ENCODE data around the gene GFOD2. TPM values are rescaled to one million over a fixed set of nuclear protein-coding genes. Genes with fewer than 3 reads are reported as not detected.
A peak's percentile ranks its signal among the peaks of the same experiment; 100 is the strongest.

The GFOD2 gene
- total RNA-seq, 1 experiment from 2014 or later: 13.4 TPM

- H3K27me3 Mint-ChIP-seq (ENCODE audit: insufficient read depth, unreplicated experiment): no peaks in the 10 kb centered on the region
- H3K36me3 Mint-ChIP-seq (ENCODE audit: insufficient read depth, unreplicated experiment): peaks cover 37% of the 10 kb centered on the region
- ChIA-PET POLR2A (interaction anchor here (0.6 to 2.0 kb wide), 6 partner anchors 12 to 1450 kb away, joined by 4 to 19 read pairs (median 8); partner anchors contain the start of genes ATP6V0D1, CTCF, GFOD2 and RANBP10), CTCF (interaction anchor here (0.7 to 3.5 kb wide), 6 partner anchors 17 to 643 kb away, joined by 3 to 38 read pairs (median 8); partner anchors contain the start of genes ATP6V0D1 and CARMIL2)
- peak overlapping the region; percentile 96 for H3K27ac Mint-ChIP-seq (ENCODE audit: unreplicated experiment)
- no TSS peak for BruUV-seq (replicated peaks)
- no peaks in the 10 kb centered on the region for H3K36me3 ChIP-seq (ENCODE audit: control insufficient read depth, insufficient read depth, low read length)
- TF ChIP-seq CTCF (IDR thresholded peaks at IDR 0.05; ENCODE audit: insufficient read depth in 1 of 2, low read depth in 1 of 2, low read length in 1 of 2, severe bottlenecking in 1 of 2, unreplicated experiment in 1 of 2): no peak
- H3K4me3 Mint-ChIP-seq (ENCODE audit: unreplicated experiment): peak overlapping the region; percentile 96
- H3K4me1 Mint-ChIP-seq (ENCODE audit: low read depth, unreplicated experiment): no peaks in the 10 kb centered on the region
- H3K9me3 ChIP-seq: no peaks in the 10 kb centered on the region
- no peaks in the 10 kb centered on the region for H3K9me3 Mint-ChIP-seq (ENCODE audit: unreplicated experiment)
- DNase-seq: peak; percentile 65 to 69
- peaks cover 17% of the 10 kb centered on the region for H3K4me1 ChIP-seq
- no peaks in the 10 kb centered on the region for H3K27me3 ChIP-seq (replicated peaks; ENCODE audit: control insufficient read depth, insufficient read depth, low read length)
- intact Hi-C loops (cut with micrococcal nuclease; ENCODE audit: unreplicated experiment): no loop called here
- peak overlapping the region; percentile 41 for H3K4me3 ChIP-seq (ENCODE audit: low read depth, low read length)
These were observed 57.9 kb downstream of the GFOD2 start for GRCh38 chr16:67661101-67661761.

DNA sequence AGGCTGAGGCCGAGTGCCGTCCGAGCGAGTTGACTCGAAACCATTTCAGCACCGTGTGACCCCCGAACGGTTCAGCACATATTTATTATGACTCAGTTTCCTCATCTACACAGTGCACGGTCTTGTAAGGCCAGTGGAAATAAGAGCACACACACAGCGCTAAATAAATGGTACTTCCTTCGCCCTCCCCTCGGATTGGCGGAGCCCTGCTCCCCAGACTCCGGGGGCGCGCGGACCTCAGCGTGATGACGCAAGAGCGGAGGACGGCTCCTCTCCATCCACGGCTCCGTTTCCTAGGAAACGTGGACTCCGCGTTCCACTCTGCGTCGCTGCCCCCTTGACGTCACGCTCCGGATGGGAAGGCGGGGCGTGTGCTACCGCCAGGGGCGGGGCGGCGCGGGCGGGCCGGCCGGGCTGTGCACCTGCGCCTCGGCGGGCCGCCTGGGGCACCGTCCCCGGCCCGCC lies 58.5 kb downstream of the GFOD2 start, which contains the start of gene PARD6A:
PARD6A (plus strand) TSS at position 397 of the 465 bp plus-strand sequence. CDS start 79 bp downstream, outside the sequence.
- TF ChIP-seq CTCF (IDR thresholded peaks at IDR 0.05; ENCODE audit: insufficient read depth in 1 of 2, low read depth in 1 of 2, low read length in 1 of 2, severe bottlenecking in 1 of 2, unreplicated experiment in 1 of 2): no peak
- Histone ChIP-seq H3K9me3 (no peaks in the 10 kb centered on the region), H3K4me1 (peaks cover 12% of the 10 kb centered on the region), H3K27me3 (replicated peaks; ENCODE audit: control insufficient read depth, insufficient read depth, low read length) (no peaks in the 10 kb centered on the region), H3K4me3 (ENCODE audit: low read depth, low read length) (peak within 1 kb of the TSS; percentile 52), H3K36me3 (ENCODE audit: control insufficient read depth, insufficient read depth, low read length) (no peaks in the 10 kb centered on the region)
- peaks cover 40% of the 10 kb centered on the region for H3K36me3 Mint-ChIP-seq (ENCODE audit: insufficient read depth, unreplicated experiment)
- H3K4me1 Mint-ChIP-seq (ENCODE audit: low read depth, unreplicated experiment): no peaks in the 10 kb centered on the region
- peak; percentile 96 to 97 for DNase-seq
- ChIA-PET CTCF (interaction anchor here (0.6 to 3.5 kb wide), 18 partner anchors 11 to 642 kb away, joined by 3 to 38 read pairs (median 5); partner anchors contain the start of genes ATP6V0D1, CARMIL2, GFOD2 and RANBP10), POLR2A (interaction anchor here (0.6 to 2.0 kb wide), 11 partner anchors 11 to 1451 kb away, joined by 3 to 19 read pairs (median 4); partner anchors contain the start of genes ATP6V0D1, CTCF, GFOD2 and RANBP10)
- no peaks in the 10 kb centered on the region for H3K27me3 Mint-ChIP-seq (ENCODE audit: insufficient read depth, unreplicated experiment)
- H3K4me3 Mint-ChIP-seq (ENCODE audit: unreplicated experiment): peak within 1 kb of the TSS; percentile 96
- H3K9me3 Mint-ChIP-seq (ENCODE audit: unreplicated experiment): no peaks in the 10 kb centered on the region
- intact Hi-C loops (cut with micrococcal nuclease; ENCODE audit: unreplicated experiment): loop anchor here (1.0 kb wide), 1 partner anchor 98 kb away; the partner anchor contains the start of gene CTCF
- BruUV-seq (replicated peaks): no TSS peak
- peak within 1 kb of the TSS; percentile 96 for H3K27ac Mint-ChIP-seq (ENCODE audit: unreplicated experiment)
